CD14-positive monocyte (primary cell): ENCODE results near the gene CDC16. TPM values are rescaled to one million over a fixed set of nuclear protein-coding genes. Genes with fewer than 3 reads are reported as not detected.

Experiments used
- DNase-seq, 3 donors: peaks; one replicate each; pipeline ENCODE4 v3.0.0-alpha.2; 2011 to 2022
- H2AFZ ChIP-seq: 2 replicates; pipeline ENCODE4 v1.6.0; 2012; ENCODE audit warnings: mild to moderate bottlenecking, low read depth, low read length, inconsistent platforms; ENCODE audit not compliant: insufficient read depth, poor library complexity, severe bottlenecking
- H3K27ac ChIP-seq, 2 donors: 1 replicate in 1 of 2; 2 replicates in 1 of 2; pipeline ENCODE4 v1.5.1; 2012 to 2013; ENCODE audit warnings: low read length in 2 of 2, control low read depth in 1 of 2, inconsistent platforms in 1 of 2, low read depth in 1 of 2, mild to moderate bottlenecking in 1 of 2
- H3K27me3 ChIP-seq, 2 donors: one replicate each; pipeline versions ENCODE4 v1.6.0 to v1.6.1; 2011 to 2013; ENCODE audit warnings: low read length in 2 of 2; ENCODE audit not compliant: control insufficient read depth in 2 of 2, insufficient read depth in 2 of 2
- H3K36me3 ChIP-seq, 2 donors: replicated peaks in 1 of 2; 1 replicate in 1 of 2; 2 replicates in 1 of 2; pipeline versions ENCODE4 v1.5.1 to v1.6.1; 2012 to 2013; ENCODE audit warnings: low read length in 2 of 2, control low read depth in 1 of 2, inconsistent platforms in 1 of 2, mild to moderate bottlenecking in 1 of 2; ENCODE audit not compliant: insufficient read depth in 2 of 2, control insufficient read depth in 1 of 2
- H3K4me1 ChIP-seq, 2 donors: 1 replicate in 1 of 2; 2 replicates in 1 of 2; pipeline versions ENCODE4 v1.5.1 to v1.6.1; 2012 to 2013; ENCODE audit warnings: low read length in 2 of 2, control low read depth in 1 of 2, inconsistent platforms in 1 of 2, mild to moderate bottlenecking in 1 of 2, moderate library complexity in 1 of 2; ENCODE audit not compliant: insufficient read depth in 2 of 2, control insufficient read depth in 1 of 2
- H3K4me2 ChIP-seq: replicated peaks from 2 replicates; pipeline ENCODE3; 2012; ENCODE audit warnings: low read length, moderate library complexity, mild to moderate bottlenecking; ENCODE audit not compliant: poor library complexity, severe bottlenecking; ENCODE audit errors: extremely low read depth
- H3K4me3 ChIP-seq, 3 experiments: fragments of 200-600 bp in 1 of 3; sonication (generic) in 1 of 3; replicated peaks in 1 of 3; 1 replicate in 2 of 3; 2 replicates in 1 of 3; pipeline ENCODE4 v1.5.1; 2011 to 2013; ENCODE audit warnings: low read length in 3 of 3, mild to moderate bottlenecking in 3 of 3, control low read depth in 2 of 3, low read depth in 2 of 3, inconsistent platforms in 1 of 3, moderate library complexity in 1 of 3
- H3K79me2 ChIP-seq: 2 replicates; pipeline ENCODE4 v1.6.0; 2012; ENCODE audit warnings: mild to moderate bottlenecking, control low read depth, inconsistent platforms, low read length, moderate library complexity; ENCODE audit not compliant: insufficient read depth
- H3K9ac ChIP-seq: 2 replicates; pipeline ENCODE4 v1.6.0; 2017; ENCODE audit warnings: low read length, mild to moderate bottlenecking; ENCODE audit not compliant: insufficient read depth, poor library complexity, severe bottlenecking
- H3K9me3 ChIP-seq, 2 donors: replicated peaks in 1 of 2; 1 replicate in 1 of 2; 2 replicates in 1 of 2; pipeline versions ENCODE4 v1.5.1 to v1.6.1; 2012 to 2013; ENCODE audit warnings: low read length in 2 of 2, control low read depth in 1 of 2; ENCODE audit not compliant: control insufficient read depth in 1 of 2, insufficient read depth in 1 of 2
- H4K20me1 ChIP-seq: 2 replicates; pipeline ENCODE4 v1.6.0; 2012; ENCODE audit warnings: mild to moderate bottlenecking, low read length, control low read depth, moderate library complexity; ENCODE audit not compliant: insufficient read depth
- H3K27ac Mint-ChIP-seq, 7 donors: one replicate each; pipeline ENCODE4 v1.8.0; 2020; ENCODE audit warnings: mild to moderate bottlenecking in 7 of 7, mixed read lengths in 7 of 7, moderate library complexity in 6 of 7, inconsistent platforms in 2 of 7
- H3K27me3 Mint-ChIP-seq, 3 donors: one replicate each; pipeline ENCODE4 v1.8.0; 2021 to 2022; ENCODE audit warnings: low read depth in 3 of 3, mild to moderate bottlenecking in 3 of 3, mixed read lengths in 3 of 3, moderate library complexity in 3 of 3, inconsistent platforms in 1 of 3
- H3K36me3 Mint-ChIP-seq, 2 donors: one replicate each; pipeline ENCODE4 v1.8.0; 2020; ENCODE audit warnings: mixed read lengths in 2 of 2, inconsistent platforms in 1 of 2, mild to moderate bottlenecking in 1 of 2
- H3K4me1 Mint-ChIP-seq: one replicate; pipeline ENCODE4 v1.8.0; 2020; ENCODE audit warnings: mild to moderate bottlenecking, mixed read lengths
- H3K4me3 Mint-ChIP-seq, 2 donors: one replicate each; pipeline ENCODE4 v1.8.0; 2020; ENCODE audit warnings: mild to moderate bottlenecking in 2 of 2, mixed read lengths in 2 of 2, moderate library complexity in 1 of 2
- H3K9me3 Mint-ChIP-seq, 7 donors: one replicate each; pipeline ENCODE4 v1.8.0; 2020 to 2022; ENCODE audit warnings: mixed read lengths in 7 of 7, mild to moderate bottlenecking in 6 of 7, moderate library complexity in 6 of 7, inconsistent platforms in 2 of 7
- CTCF ChIP-seq: fragments of 200-600 bp; IDR thresholded peaks from one replicate; pipeline ENCODE4 v1.8.0; 2022; ENCODE audit warnings: antibody characterized with exemption, mild to moderate bottlenecking
- WGBS: methylation state at CpG from one replicate; pipeline ENCODE4 v1.1.5; 2013; ENCODE audit warnings: missing lambda C conversion rate; ENCODE audit not compliant: insufficient coverage; 5-methylcytosine and 5-hydroxymethylcytosine counted together
- intact Hi-C, 2 donors: fragments of 100-400 bp; cut with micrococcal nuclease; formaldehyde crosslinking; loops; one replicate each; pipeline versions ENCODE4 v1.15.0 to v1.15.1; 2023
- polyA plus RNA-seq, 3 donors: library from polyadenylated mRNA; depleted of rRNA in 1 of 3; unstranded in 2 of 3; stranded (reverse) in 1 of 3; fragments of 300-500 nt in 2 of 3; fragments of >200 nt in 1 of 3; fragmentation: Illumina TruSeq in 2 of 3; gene quantifications; 1 replicate in 2 of 3; 2 replicates in 1 of 3; pipeline ENCODE4 v1.2.3, GENCODE V29; 2012 to 2021

Gene CDC16
- polyA plus RNA-seq, 3 donors: 15.6 to 72.1 (median 21.1) TPM

GRCh38 chr13:114311387-114311786 is 76.7 kb downstream of the CDC16 start:
- intact Hi-C loops: no loop called here
- no peak overlapping the region for H3K4me3 ChIP-seq
- no peak overlapping the region for H3K4me2 ChIP-seq
- H3K4me3 Mint-ChIP-seq: no peak overlapping the region
- DNase-seq: no peak
- no peak overlapping the region for H3K27ac ChIP-seq
- H3K27me3 ChIP-seq: no peaks in the 10 kb centered on the region
- no peaks in the 10 kb centered on the region for H3K9me3 ChIP-seq
- H3K27ac Mint-ChIP-seq: no peak overlapping the region
- H3K36me3 ChIP-seq: peaks cover 7 to 8% of the 10 kb centered on the region in 2 donors
- no peak overlapping the region for H3K9ac ChIP-seq
- no peak for TF ChIP-seq CTCF
- H3K79me2 ChIP-seq: peaks cover 20% of the 10 kb centered on the region
- no peak overlapping the region for H2AFZ ChIP-seq
- no peaks in the 10 kb centered on the region for H3K9me3 Mint-ChIP-seq
- peaks cover 18 to 27% of the 10 kb centered on the region in 2 donors for H3K4me1 ChIP-seq
- H3K27me3 Mint-ChIP-seq: no peaks in the 10 kb centered on the region
- peaks cover 8% of the 10 kb centered on the region in 2 donors for H3K36me3 Mint-ChIP-seq
- H3K4me1 Mint-ChIP-seq: peaks cover 22% of the 10 kb centered on the region
- peaks cover 4% of the 10 kb centered on the region for H4K20me1 ChIP-seq

- Histone ChIP-seq H4K20me1 (peaks cover 8% of the 10 kb centered on the region), H3K9ac (no peak overlapping the region), H3K4me3 (no peak overlapping the region), H3K79me2 (peaks cover 25% of the 10 kb centered on the region), H3K4me1 (peaks cover 18 to 29% of the 10 kb centered on the region in 2 donors), H3K9me3 (no peaks in the 10 kb centered on the region), H3K27ac (no peak overlapping the region), H3K36me3 (peaks cover 1 to 3% of the 10 kb centered on the region in 2 donors), H2AFZ (no peak overlapping the region), H3K4me2 (no peak overlapping the region), H3K27me3 (no peaks in the 10 kb centered on the region)
- no peak for TF ChIP-seq CTCF
- DNase-seq: no peak
- Mint-ChIP-seq H3K9me3 (no peaks in the 10 kb centered on the region), H3K36me3 (peaks cover 3 to 6% of the 10 kb centered on the region in 2 donors), H3K4me3 (no peak overlapping the region), H3K27me3 (no peaks in the 10 kb centered on the region), H3K4me1 (peaks cover 22% of the 10 kb centered on the region), H3K27ac (no peak overlapping the region)
- intact Hi-C loops: no loop called here
- WGBS: no CpG with 5 or more reads among the region's 2 CpGs
Observed at GRCh38 chr13:114311908-114312307, 77.2 kb downstream of the CDC16 start.
